ENCODE results near the gene CRKL.

DNA sequence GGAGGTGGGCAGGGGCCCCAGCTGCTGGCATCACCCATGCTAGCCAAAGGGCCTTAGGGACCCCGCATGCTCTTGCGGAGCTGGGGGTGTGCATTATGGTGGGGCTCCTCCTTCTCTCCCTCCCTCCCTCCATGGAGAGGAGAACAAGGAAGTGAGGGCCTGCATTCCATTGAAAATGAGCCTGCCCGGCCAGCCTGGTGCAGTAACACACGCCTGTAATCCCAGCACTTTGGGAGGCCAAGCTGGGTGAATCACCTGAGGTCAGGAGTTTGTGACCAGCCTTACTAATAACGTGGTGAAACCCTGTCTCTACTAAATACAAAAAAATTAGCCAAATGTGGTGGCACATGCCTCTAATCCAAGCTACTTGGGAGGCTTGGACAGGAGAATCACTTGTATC is 36.0 kb upstream of the CRKL start:
- TF ChIP-seq, protein P1, sequence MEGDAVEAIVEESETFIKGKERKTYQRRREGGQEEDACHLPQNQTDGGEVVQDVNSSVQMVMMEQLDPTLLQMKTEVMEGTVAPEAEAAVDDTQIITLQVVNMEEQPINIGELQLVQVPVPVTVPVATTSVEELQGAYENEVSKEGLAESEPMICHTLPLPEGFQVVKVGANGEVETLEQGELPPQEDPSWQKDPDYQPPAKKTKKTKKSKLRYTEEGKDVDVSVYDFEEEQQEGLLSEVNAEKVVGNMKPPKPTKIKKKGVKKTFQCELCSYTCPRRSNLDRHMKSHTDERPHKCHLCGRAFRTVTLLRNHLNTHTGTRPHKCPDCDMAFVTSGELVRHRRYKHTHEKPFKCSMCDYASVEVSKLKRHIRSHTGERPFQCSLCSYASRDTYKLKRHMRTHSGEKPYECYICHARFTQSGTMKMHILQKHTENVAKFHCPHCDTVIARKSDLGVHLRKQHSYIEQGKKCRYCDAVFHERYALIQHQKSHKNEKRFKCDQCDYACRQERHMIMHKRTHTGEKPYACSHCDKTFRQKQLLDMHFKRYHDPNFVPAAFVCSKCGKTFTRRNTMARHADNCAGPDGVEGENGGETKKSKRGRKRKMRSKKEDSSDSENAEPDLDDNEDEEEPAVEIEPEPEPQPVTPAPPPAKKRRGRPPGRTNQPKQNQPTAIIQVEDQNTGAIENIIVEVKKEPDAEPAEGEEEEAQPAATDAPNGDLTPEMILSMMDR (IDR thresholded peaks at IDR 0.05; ENCODE audit: insufficient read depth, low read length): no peak
- TF ChIP-seq POLR2AphosphoS5 (IDR thresholded peaks at IDR 0.05; ENCODE audit: low read depth): no peak
